IMR-90 (cell line): ENCODE results near the gene TBXAS1. TPM values are rescaled to one million over a fixed set of nuclear protein-coding genes. Genes with fewer than 3 reads are reported as not detected.

Experiments used
- ATAC-seq: fragments of 200-7000 bp; cut with Tn5 transposase; 2 replicates; pipeline ENCODE4 v1.9.1; 2020; ENCODE audit warnings: low read depth, mild to moderate bottlenecking, moderate library complexity
- BruUV-seq: library from RNA; stranded (reverse); fragments of 400-500 nt; replicated peaks from 2 replicates; lab custom pipeline; 2021; lab: Mats Ljungman, UMichigan
- CTCF ChIA-PET: fragments of 300-600 bp; formaldehyde crosslinking; extraction: SDS; loops from one replicate; lab custom pipeline; 2021; ENCODE audit warnings: antibody characterized with exemption; lab: Yijun Ruan, JAX
- POLR2A ChIA-PET: fragments of 300-600 bp; sonication (Branson Sonifier 250); formaldehyde crosslinking; loops from one replicate; lab custom pipeline; 2022; ENCODE audit warnings: antibody characterized with exemption; ENCODE audit not compliant: unreplicated experiment; lab: Charles Lee
- DNase-seq: peaks from one replicate; pipeline ENCODE4 v3.0.0; 2013
- H2AFZ ChIP-seq: replicated peaks from 2 replicates; pipeline ENCODE3; 2013; ENCODE audit warnings: low read length, mild to moderate bottlenecking; ENCODE audit not compliant: poor library complexity
- H2AK5ac ChIP-seq: 2 replicates; pipeline ENCODE4 v1.6.1; 2013; ENCODE audit warnings: low read depth, low read length, inconsistent platforms
- H2AK9ac ChIP-seq: replicated peaks from 2 replicates; pipeline ENCODE3; 2013; ENCODE audit warnings: mild to moderate bottlenecking, low read depth, low read length, moderate library complexity; ENCODE audit not compliant: poor library complexity
- H2BK120ac ChIP-seq: 2 replicates; pipeline ENCODE4 v1.6.1; 2013; ENCODE audit warnings: low read depth, low read length, inconsistent platforms
- H2BK15ac ChIP-seq: 3 replicates; pipeline ENCODE4 v1.6.1; 2013; ENCODE audit warnings: low read depth, low read length, inconsistent platforms
- H2BK20ac ChIP-seq: 2 replicates; pipeline ENCODE4 v1.6.1; 2013; ENCODE audit warnings: low read depth, mild to moderate bottlenecking, inconsistent platforms, low read length, moderate library complexity
- H2BK5ac ChIP-seq: 2 replicates; pipeline ENCODE4 v1.6.1; 2013; ENCODE audit warnings: mild to moderate bottlenecking, low read depth, low read length, inconsistent platforms; ENCODE audit not compliant: poor library complexity, severe bottlenecking
- H3K14ac ChIP-seq: replicated peaks from 2 replicates; pipeline ENCODE4 v1.6.1; 2013; ENCODE audit warnings: low read depth, low read length, inconsistent platforms
- H3K18ac ChIP-seq: 2 replicates; pipeline ENCODE4 v1.6.1; 2013; ENCODE audit warnings: low read depth, low read length, control low read depth
- H3K23ac ChIP-seq: 2 replicates; pipeline ENCODE4 v1.6.1; 2013; ENCODE audit warnings: low read depth, low read length, inconsistent platforms
- H3K27ac ChIP-seq: 2 replicates; pipeline ENCODE4 v1.5.1; 2013; ENCODE audit warnings: mild to moderate bottlenecking, control low read depth, low read length; ENCODE audit not compliant: insufficient read depth
- H3K27me3 ChIP-seq: 2 replicates; pipeline ENCODE4 v1.6.1; 2013; ENCODE audit warnings: low read length; ENCODE audit not compliant: control insufficient read depth, insufficient read depth
- H3K36me3 ChIP-seq: 2 replicates; pipeline ENCODE4 v1.6.1; 2013; ENCODE audit warnings: low read length, mixed read lengths; ENCODE audit not compliant: control insufficient read depth, insufficient read depth
- H3K4ac ChIP-seq: 2 replicates; pipeline ENCODE4 v1.6.1; 2013; ENCODE audit warnings: low read depth, low read length, inconsistent platforms
- H3K4me1 ChIP-seq: 2 replicates; pipeline ENCODE4 v1.6.1; 2013; ENCODE audit warnings: low read length, mixed read lengths; ENCODE audit not compliant: control insufficient read depth, insufficient read depth
- H3K4me2 ChIP-seq: 2 replicates; pipeline ENCODE4 v1.6.1; 2013; ENCODE audit warnings: low read depth, mild to moderate bottlenecking, control low read depth, low read length, moderate library complexity
- H3K4me3 ChIP-seq: 2 replicates; pipeline ENCODE4 v1.5.1; 2013; ENCODE audit warnings: low read depth, mild to moderate bottlenecking, control low read depth, low read length, moderate library complexity; ENCODE audit not compliant: insufficient read depth
- H3K56ac ChIP-seq: 2 replicates; pipeline ENCODE4 v1.6.1; 2013; ENCODE audit warnings: low read length, inconsistent platforms; ENCODE audit not compliant: insufficient read depth; ENCODE audit errors: extremely low read depth
- H3K79me1 ChIP-seq, 2 experiments: 2 replicates each; pipeline ENCODE4 v1.6.1; 2013; ENCODE audit warnings: low read length in 2 of 2, inconsistent platforms in 1 of 2, low read depth in 1 of 2
- H3K9ac ChIP-seq: 2 replicates; pipeline ENCODE4 v1.6.1; 2013; ENCODE audit warnings: low read depth, low read length, control low read depth
- H3K9me1 ChIP-seq: 2 replicates; pipeline ENCODE4 v1.6.1; 2013; ENCODE audit warnings: low read length, inconsistent platforms; ENCODE audit not compliant: insufficient read depth
- H3K9me3 ChIP-seq: 2 replicates; pipeline ENCODE4 v1.6.1; 2013; ENCODE audit warnings: low read length; ENCODE audit not compliant: control insufficient read depth, insufficient read depth
- H4K20me1 ChIP-seq: 2 replicates; pipeline ENCODE4 v1.6.1; 2013; ENCODE audit warnings: low read length, inconsistent platforms; ENCODE audit not compliant: insufficient read depth
- H4K5ac ChIP-seq: 2 replicates; pipeline ENCODE4 v1.6.1; 2013; ENCODE audit warnings: mild to moderate bottlenecking, low read depth, low read length, control low read depth
- H4K8ac ChIP-seq, 2 experiments: 2 replicates each; pipeline ENCODE4 v1.6.1; 2013; ENCODE audit warnings: low read depth in 2 of 2, low read length in 2 of 2, control low read depth in 1 of 2, inconsistent platforms in 1 of 2
- H4K91ac ChIP-seq: 2 replicates; pipeline ENCODE4 v1.6.1; 2013; ENCODE audit warnings: low read depth, low read length, inconsistent platforms; ENCODE audit not compliant: insufficient read depth
- BHLHE40 ChIP-seq: fragments of 150-350 bp; IDR thresholded peaks from 2 replicates; pipeline ENCODE4 v1.6.1; 2016; ENCODE audit warnings: mild to moderate bottlenecking, low read depth, low read length
- CEBPB ChIP-seq: IDR thresholded peaks from 2 replicates; pipeline ENCODE4 v1.6.1; 2012; ENCODE audit warnings: low read depth, low read length, improper control_type of control experiment
- CHD1 ChIP-seq: IDR thresholded peaks from 2 replicates; pipeline ENCODE4 v1.6.1; 2012; ENCODE audit warnings: low read depth, low read length, improper control_type of control experiment
- FOS ChIP-seq: fragments of 150-350 bp; IDR thresholded peaks from 2 replicates; pipeline ENCODE4 v1.6.1; 2016; ENCODE audit warnings: low read depth, low read length
- MAFK ChIP-seq: IDR thresholded peaks from 2 replicates; pipeline ENCODE4 v1.6.1; 2012; ENCODE audit warnings: low read depth, low read length, improper control_type of control experiment
- MAZ ChIP-seq: IDR thresholded peaks from 2 replicates; pipeline ENCODE4 v1.6.1; 2012; ENCODE audit warnings: low read depth, mild to moderate bottlenecking, low read length, improper control_type of control experiment, moderate library complexity, borderline replicate concordance
- MXI1 ChIP-seq: IDR thresholded peaks from 2 replicates; pipeline ENCODE4 v1.6.1; 2012; ENCODE audit warnings: low read depth, mild to moderate bottlenecking, low read length, moderate library complexity, borderline replicate concordance
- NFE2L2 ChIP-seq: fragments of 150-350 bp; IDR thresholded peaks from 2 replicates; pipeline ENCODE4 v1.6.1; 2016; ENCODE audit warnings: low read depth, mild to moderate bottlenecking, low read length
- POLR2A ChIP-seq: IDR thresholded peaks from 2 replicates; pipeline ENCODE4 v1.6.1; 2012; ENCODE audit warnings: mild to moderate bottlenecking, low read depth, low read length
- RAD21 ChIP-seq: IDR thresholded peaks from 2 replicates; pipeline ENCODE4 v1.6.1; 2012; ENCODE audit warnings: low read length, improper control_type of control experiment
- RCOR1 ChIP-seq: IDR thresholded peaks from 2 replicates; pipeline ENCODE4 v1.6.1; 2012; ENCODE audit warnings: mild to moderate bottlenecking, low read length, improper control_type of control experiment; ENCODE audit not compliant: insufficient replicate concordance
- RFX5 ChIP-seq: IDR thresholded peaks from 2 replicates; pipeline ENCODE4 v1.8.0; 2012; ENCODE audit warnings: low read depth, mild to moderate bottlenecking, low read length, moderate library complexity
- SMC3 ChIP-seq: fragments of 150-350 bp; IDR thresholded peaks from 2 replicates; pipeline ENCODE4 v1.6.1; 2016; ENCODE audit warnings: low read depth, mild to moderate bottlenecking, antibody characterized with exemption, low read length, moderate library complexity
- WGBS, 2 experiments: methylation state at CpG; one replicate each; pipeline versions ENCODE4 v1.1.5 to v1.1.7; 2013; ENCODE audit warnings: missing lambda C conversion rate in 2 of 2; ENCODE audit not compliant: insufficient read length in 1 of 2; ENCODE audit errors: extremely low coverage in 2 of 2; 5-methylcytosine and 5-hydroxymethylcytosine counted together
- dilution Hi-C: fragments of 300-500 bp; cut with HindIII; formaldehyde crosslinking; loops from one replicate; pipeline ENCODE4 v1.14.3; 2018; ENCODE audit warnings: low sequenced_read_pairs; ENCODE audit not compliant: unreplicated experiment
- in situ Hi-C: fragments of 300-500 bp; cut with MboI; formaldehyde crosslinking; loops from 3 replicates; pipeline ENCODE4 v1.14.3; 2019; ENCODE audit warnings: low sequenced_read_pairs, inconsistent platforms, mixed read lengths
- intact Hi-C: fragments of 100-400 bp; cut with micrococcal nuclease; formaldehyde crosslinking; loops from 2 replicates; pipeline ENCODE4 v1.10.0; 2022
- polyA plus RNA-seq, 3 experiments: library from polyadenylated mRNA; depleted of rRNA; stranded (reverse); fragments of >200 nt; gene quantifications; 2 replicates each; pipeline ENCODE4 v1.2.3, GENCODE V29; 2012; ENCODE audit warnings: low replicate concordance in 1 of 3
- total RNA-seq: library from RNA; depleted of rRNA; stranded (reverse); fragments of >200 nt; gene quantifications from 2 replicates; pipeline ENCODE4 v1.2.3, GENCODE V29; 2012
- TF ChIP-seq, protein P1 (sequence below): fragments of 150-350 bp; IDR thresholded peaks from 2 replicates; pipeline ENCODE4 v1.6.1; 2017; ENCODE audit warnings: mild to moderate bottlenecking, antibody characterized with exemption, low read length, low read depth
- TF ChIP-seq, protein P2 (sequence below): fragments of 150-350 bp; IDR thresholded peaks from 2 replicates; pipeline ENCODE4 v1.6.1; 2016; ENCODE audit warnings: low read depth, mild to moderate bottlenecking, low read length, moderate library complexity, borderline replicate concordance
- TF ChIP-seq, protein P3 (sequence below): conservative IDR thresholded peaks from 2 replicates; pipeline ENCODE4 v1.5.1; 2012; ENCODE audit warnings: mild to moderate bottlenecking, low read depth, low read length, improper control_type of control experiment

Gene TBXAS1
- total and polyA plus RNA-seq, 2 of the 4 experiments (the other 2 are of a cell fraction), result 5.9 to 10.8 TPM

DNA sequence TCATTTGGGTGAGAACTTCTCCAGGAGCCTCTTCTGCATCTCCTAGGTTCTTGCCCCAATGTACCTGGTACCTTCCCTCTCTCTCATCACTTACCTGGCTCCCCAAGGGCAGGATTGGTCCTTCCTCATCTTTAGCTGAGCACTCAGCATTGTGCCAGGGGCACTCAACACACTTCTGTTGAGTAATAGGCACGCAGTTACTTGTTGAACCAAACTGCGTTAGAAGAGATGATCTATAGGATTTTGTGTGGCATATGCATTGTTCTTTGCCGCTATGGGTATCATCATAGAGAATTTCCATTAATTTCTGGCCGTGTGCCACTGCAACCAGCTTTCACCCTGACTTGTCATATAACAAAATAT, 16.4 kb downstream of the TBXAS1 start:
- H4K20me1 ChIP-seq, result no peaks in the 10 kb centered on the region
- dilution Hi-C loops, result no loop called here
- H3K9me3 ChIP-seq, result peaks cover 5% of the 10 kb centered on the region; the same call in 1 of the 2 replicates
- no peak overlapping the region for H4K8ac ChIP-seq
- no peak overlapping the region for H3K23ac ChIP-seq
- ATAC-seq (no peak), DNase-seq (no peak)
- WGBS, 2 experiments, result no CpG with 5 or more reads among the region's 4 CpGs
- H3K4ac ChIP-seq, result no peak overlapping the region
- no peak overlapping the region for H3K18ac ChIP-seq
- H2AK5ac ChIP-seq, result no peak overlapping the region
- H4K5ac ChIP-seq, result no peak overlapping the region
- H2AK9ac ChIP-seq, result no peak overlapping the region
- intact Hi-C loops, result no loop called here
- H3K9me1 ChIP-seq, result peaks cover 6% of the 10 kb centered on the region; the same call in 1 of the 2 replicates
- H2AFZ ChIP-seq, result no peak overlapping the region
- H3K79me1 ChIP-seq, result peaks cover 0 to 3% of the 10 kb centered on the region in 2 experiments; a peak in 1 of 4 replicates
- peaks cover 4% of the 10 kb centered on the region; the same call in 1 of the 2 replicates for H3K36me3 ChIP-seq
- no peak overlapping the region for H3K9ac ChIP-seq
- POLR2A ChIA-PET, result no interaction called here
- H3K4me2 ChIP-seq, result no peak overlapping the region
- TF ChIP-seq RCOR1 (no peak), MAZ (no peak), POLR2A (no peak), RFX5 (no peak), BHLHE40 (no peak), MXI1 (no peak), FOS (no peak), RAD21 (no peak), CEBPB (no peak), MAFK (no peak), NFE2L2 (no peak), CHD1 (no peak), SMC3 (no peak)
- TF ChIP-seq, protein P1, sequence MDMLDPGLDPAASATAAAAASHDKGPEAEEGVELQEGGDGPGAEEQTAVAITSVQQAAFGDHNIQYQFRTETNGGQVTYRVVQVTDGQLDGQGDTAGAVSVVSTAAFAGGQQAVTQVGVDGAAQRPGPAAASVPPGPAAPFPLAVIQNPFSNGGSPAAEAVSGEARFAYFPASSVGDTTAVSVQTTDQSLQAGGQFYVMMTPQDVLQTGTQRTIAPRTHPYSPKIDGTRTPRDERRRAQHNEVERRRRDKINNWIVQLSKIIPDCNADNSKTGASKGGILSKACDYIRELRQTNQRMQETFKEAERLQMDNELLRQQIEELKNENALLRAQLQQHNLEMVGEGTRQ, result no peak
- TF ChIP-seq, protein P2, sequence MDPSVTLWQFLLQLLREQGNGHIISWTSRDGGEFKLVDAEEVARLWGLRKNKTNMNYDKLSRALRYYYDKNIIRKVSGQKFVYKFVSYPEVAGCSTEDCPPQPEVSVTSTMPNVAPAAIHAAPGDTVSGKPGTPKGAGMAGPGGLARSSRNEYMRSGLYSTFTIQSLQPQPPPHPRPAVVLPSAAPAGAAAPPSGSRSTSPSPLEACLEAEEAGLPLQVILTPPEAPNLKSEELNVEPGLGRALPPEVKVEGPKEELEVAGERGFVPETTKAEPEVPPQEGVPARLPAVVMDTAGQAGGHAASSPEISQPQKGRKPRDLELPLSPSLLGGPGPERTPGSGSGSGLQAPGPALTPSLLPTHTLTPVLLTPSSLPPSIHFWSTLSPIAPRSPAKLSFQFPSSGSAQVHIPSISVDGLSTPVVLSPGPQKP, result no peak
- TF ChIP-seq, protein P3, sequence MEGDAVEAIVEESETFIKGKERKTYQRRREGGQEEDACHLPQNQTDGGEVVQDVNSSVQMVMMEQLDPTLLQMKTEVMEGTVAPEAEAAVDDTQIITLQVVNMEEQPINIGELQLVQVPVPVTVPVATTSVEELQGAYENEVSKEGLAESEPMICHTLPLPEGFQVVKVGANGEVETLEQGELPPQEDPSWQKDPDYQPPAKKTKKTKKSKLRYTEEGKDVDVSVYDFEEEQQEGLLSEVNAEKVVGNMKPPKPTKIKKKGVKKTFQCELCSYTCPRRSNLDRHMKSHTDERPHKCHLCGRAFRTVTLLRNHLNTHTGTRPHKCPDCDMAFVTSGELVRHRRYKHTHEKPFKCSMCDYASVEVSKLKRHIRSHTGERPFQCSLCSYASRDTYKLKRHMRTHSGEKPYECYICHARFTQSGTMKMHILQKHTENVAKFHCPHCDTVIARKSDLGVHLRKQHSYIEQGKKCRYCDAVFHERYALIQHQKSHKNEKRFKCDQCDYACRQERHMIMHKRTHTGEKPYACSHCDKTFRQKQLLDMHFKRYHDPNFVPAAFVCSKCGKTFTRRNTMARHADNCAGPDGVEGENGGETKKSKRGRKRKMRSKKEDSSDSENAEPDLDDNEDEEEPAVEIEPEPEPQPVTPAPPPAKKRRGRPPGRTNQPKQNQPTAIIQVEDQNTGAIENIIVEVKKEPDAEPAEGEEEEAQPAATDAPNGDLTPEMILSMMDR, result no peak
- no peak overlapping the region for H2BK120ac ChIP-seq
- BruUV-seq, result no TSS peak
- no peak overlapping the region for H4K91ac ChIP-seq
- H3K27ac ChIP-seq, result no peak overlapping the region
- H3K4me3 ChIP-seq, result no peak overlapping the region
- H3K4me1 ChIP-seq, result peaks cover 5% of the 10 kb centered on the region
- in situ Hi-C loops, result no loop called here
- H3K27me3 ChIP-seq, result no peaks in the 10 kb centered on the region
- no peak overlapping the region for H3K56ac ChIP-seq
- H2BK20ac ChIP-seq, result no peak overlapping the region
- H2BK5ac ChIP-seq, result no peak overlapping the region
- H2BK15ac ChIP-seq, result no peak overlapping the region
- no peak overlapping the region for H3K14ac ChIP-seq
- CTCF ChIA-PET, result no interaction called here
